Measurements from ENCODE around the gene RALGPS2. TPM values are rescaled to one million over a fixed set of nuclear protein-coding genes. Genes with fewer than 3 reads are reported as not detected.

The RALGPS2 gene
- total RNA-seq, 1 experiment from 2014 or later: 13.3 TPM

DNA sequence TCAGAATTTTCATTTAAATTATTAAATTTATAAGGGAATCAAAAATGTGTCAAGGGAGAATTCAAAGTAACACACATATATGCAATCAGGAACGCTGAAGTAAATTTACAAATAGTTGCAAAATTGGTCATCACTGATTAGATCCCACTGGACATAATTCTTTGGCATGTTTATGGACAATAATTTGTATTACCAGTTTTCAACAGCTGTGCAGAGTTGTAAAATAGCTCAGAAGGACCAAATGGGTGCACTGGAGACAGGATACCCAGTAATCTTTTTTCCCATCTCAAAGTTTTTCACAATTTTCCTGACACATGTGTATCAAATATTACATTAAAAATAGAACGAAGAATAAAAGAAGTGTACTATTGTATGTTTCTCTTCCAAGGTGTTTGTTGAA is 149.9 kb downstream of the RALGPS2 start:
- no peak for DNase-seq (ENCODE audit: unreplicated experiment)
- CTCF ChIA-PET: interaction anchor here (0.6 kb wide), 1 partner anchor 9 kb away, joined by 3 read pairs; no protein-coding TSS in a partner anchor
- Mint-ChIP-seq H3K9me3 (ENCODE audit: unreplicated experiment) (no peaks in the 10 kb centered on the region), H3K27me3 (ENCODE audit: insufficient read depth, unreplicated experiment) (no peaks in the 10 kb centered on the region), H3K27ac (ENCODE audit: low read depth, unreplicated experiment) (no peak overlapping the region), H3K4me3 (ENCODE audit: unreplicated experiment) (no peak overlapping the region), H3K4me1 (ENCODE audit: insufficient read depth, unreplicated experiment) (no peaks in the 10 kb centered on the region), H3K36me3 (ENCODE audit: insufficient read depth, unreplicated experiment) (no peaks in the 10 kb centered on the region)
- BruUV-seq (replicated peaks): no TSS peak
- no peak for TF ChIP-seq CTCF (IDR thresholded peaks at IDR 0.05; ENCODE audit: unreplicated experiment)
- POLR2A ChIA-PET: no interaction called here
- intact Hi-C loops (cut with micrococcal nuclease): no loop called here

DNA sequence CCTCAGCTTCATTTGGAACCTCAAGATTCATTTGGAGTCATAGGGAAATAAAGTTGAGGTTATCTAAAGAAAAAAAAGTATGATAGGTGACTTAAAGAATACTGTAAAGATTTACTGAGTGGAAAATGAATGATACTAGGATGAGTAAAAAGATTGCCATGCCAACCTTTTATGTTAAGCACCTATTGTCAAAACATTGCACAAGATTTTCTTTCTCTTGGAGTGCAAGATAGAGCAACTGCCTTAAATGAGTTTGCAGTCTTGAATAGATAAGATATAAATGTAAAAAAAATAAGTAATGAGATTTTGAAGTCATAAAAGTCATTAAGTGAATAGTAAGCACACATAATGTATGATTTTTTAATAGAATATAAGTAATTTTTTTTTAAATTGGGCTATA is 150.9 kb downstream of the RALGPS2 start:
- Mint-ChIP-seq H3K27ac (ENCODE audit: low read depth, unreplicated experiment) (no peak overlapping the region), H3K9me3 (ENCODE audit: unreplicated experiment) (no peaks in the 10 kb centered on the region), H3K36me3 (ENCODE audit: insufficient read depth, unreplicated experiment) (no peaks in the 10 kb centered on the region), H3K27me3 (ENCODE audit: insufficient read depth, unreplicated experiment) (no peaks in the 10 kb centered on the region), H3K4me3 (ENCODE audit: unreplicated experiment) (no peak overlapping the region), H3K4me1 (ENCODE audit: insufficient read depth, unreplicated experiment) (no peaks in the 10 kb centered on the region)
- ChIA-PET CTCF (interaction anchor here (0.9 kb wide), 1 partner anchor 12 kb away, joined by 3 read pairs; no protein-coding TSS in a partner anchor), POLR2A (interaction anchor here (1.3 kb wide), 1 partner anchor 26 kb away, joined by 4 read pairs; no protein-coding TSS in a partner anchor)
- TF ChIP-seq CTCF (IDR thresholded peaks at IDR 0.05; ENCODE audit: unreplicated experiment): no peak
- peak; percentile 6 for DNase-seq (ENCODE audit: unreplicated experiment)
- intact Hi-C loops (cut with micrococcal nuclease): no loop called here
- no TSS peak for BruUV-seq (replicated peaks)

DNA sequence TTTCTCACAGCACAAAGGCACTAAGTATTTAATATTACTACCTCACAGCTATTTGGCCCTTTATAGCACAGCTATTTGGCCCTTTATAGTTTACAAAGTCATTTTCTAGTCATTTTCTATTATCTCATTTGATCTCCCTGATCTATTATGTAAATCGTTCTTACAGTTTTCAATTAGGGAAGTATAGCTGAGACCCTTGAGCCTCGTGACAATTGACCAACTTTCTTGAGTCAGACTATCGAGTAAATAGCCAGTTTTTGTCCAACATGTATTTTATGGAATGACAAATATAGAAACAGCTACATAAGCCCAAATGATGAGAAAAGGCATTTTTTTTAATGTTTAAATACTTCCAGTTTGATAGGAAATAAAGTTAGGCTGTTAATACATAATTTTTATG is 152.9 kb downstream of the RALGPS2 start:
- no TSS peak for BruUV-seq (replicated peaks)
- TF ChIP-seq CTCF (IDR thresholded peaks at IDR 0.05; ENCODE audit: unreplicated experiment): no peak
- Mint-ChIP-seq H3K4me3 (ENCODE audit: unreplicated experiment) (no peak overlapping the region), H3K9me3 (ENCODE audit: unreplicated experiment) (no peaks in the 10 kb centered on the region), H3K4me1 (ENCODE audit: insufficient read depth, unreplicated experiment) (no peaks in the 10 kb centered on the region), H3K27me3 (ENCODE audit: insufficient read depth, unreplicated experiment) (no peaks in the 10 kb centered on the region), H3K27ac (ENCODE audit: low read depth, unreplicated experiment) (no peak overlapping the region), H3K36me3 (ENCODE audit: insufficient read depth, unreplicated experiment) (no peaks in the 10 kb centered on the region)
- intact Hi-C loops (cut with micrococcal nuclease): no loop called here
- CTCF ChIA-PET: no interaction called here
- no peak for DNase-seq (ENCODE audit: unreplicated experiment)
- POLR2A ChIA-PET: interaction anchor here (0.7 kb wide), 1 partner anchor 610 kb away, joined by 3 read pairs; no protein-coding TSS in a partner anchor

DNA sequence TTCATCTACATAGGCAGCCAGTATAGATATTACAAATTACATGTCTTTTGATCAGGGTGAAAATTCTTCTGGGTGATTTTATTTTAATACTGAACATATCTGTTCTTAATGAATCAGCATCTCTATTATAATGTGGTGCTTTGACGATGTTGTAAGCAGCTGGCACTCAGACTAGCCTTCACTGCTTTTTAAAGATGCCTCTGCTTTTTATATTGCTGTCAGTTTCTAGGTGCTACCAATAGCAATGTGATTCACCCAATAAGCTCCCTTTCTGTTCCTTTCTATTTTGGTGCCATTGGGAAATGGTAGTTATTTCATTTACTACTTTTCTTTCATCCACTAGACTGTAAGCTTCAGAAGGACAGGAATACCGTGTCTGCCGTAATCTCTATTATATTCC is 156.9 kb downstream of the RALGPS2 start:
- CTCF ChIA-PET: interaction anchor here (3.6 kb wide), 1 partner anchor 121 kb away, joined by 19 read pairs; no protein-coding TSS in a partner anchor
- intact Hi-C loops (cut with micrococcal nuclease): no loop called here
- POLR2A ChIA-PET: interaction anchor here (1.1 kb wide), 1 partner anchor 17 kb away, joined by 3 read pairs; no protein-coding TSS in a partner anchor
- no TSS peak for BruUV-seq (replicated peaks)
- peaks cover 8% of the 10 kb centered on the region for H3K36me3 Mint-ChIP-seq (ENCODE audit: insufficient read depth, unreplicated experiment)
- DNase-seq (ENCODE audit: unreplicated experiment): no peak
- TF ChIP-seq CTCF (IDR thresholded peaks at IDR 0.05; ENCODE audit: unreplicated experiment): no peak
- H3K27ac Mint-ChIP-seq (ENCODE audit: low read depth, unreplicated experiment): no peak overlapping the region
- no peaks in the 10 kb centered on the region for H3K9me3 Mint-ChIP-seq (ENCODE audit: unreplicated experiment)
- no peak overlapping the region for H3K4me3 Mint-ChIP-seq (ENCODE audit: unreplicated experiment)
- H3K4me1 Mint-ChIP-seq (ENCODE audit: insufficient read depth, unreplicated experiment): peaks cover 10% of the 10 kb centered on the region
- H3K27me3 Mint-ChIP-seq (ENCODE audit: insufficient read depth, unreplicated experiment): no peaks in the 10 kb centered on the region

All from MCF 10A (cell line).